Cardiac muscle cell (in vitro differentiated cells and primary cell): Measurements from ENCODE around the gene TNFSF12. TPM values are rescaled to one million over a fixed set of nuclear protein-coding genes. Genes with fewer than 3 reads are reported as not detected.

Experiments used
- DNase-seq, 2 donors: peaks; one replicate each; pipeline versions ENCODE4 v3.0.0 to v3.0.0-alpha.2; 2010 to 2017; ENCODE audit warnings: low read depth in 1 of 2, low spot score in 1 of 2
- H3K27ac ChIP-seq: fragments of 200-600 bp; sonication (generic); 2 replicates; pipeline ENCODE4 v1.5.1; 2016
- H3K27me3 ChIP-seq: fragments of 200-600 bp; sonication (generic); 2 replicates; pipeline ENCODE4 v1.6.0; 2016; ENCODE audit warnings: control low read depth
- H3K36me3 ChIP-seq: fragments of 200-600 bp; sonication (generic); 2 replicates; pipeline ENCODE4 v1.5.1; 2016; ENCODE audit warnings: control low read depth
- H3K4me1 ChIP-seq: fragments of 200-600 bp; sonication (generic); 2 replicates; pipeline ENCODE4 v1.8.1; 2017; ENCODE audit warnings: low read depth, mild to moderate bottlenecking, mixed run types
- H3K4me3 ChIP-seq: fragments of 200-600 bp; sonication (generic); 2 replicates; pipeline ENCODE4 v1.5.1; 2016; ENCODE audit warnings: mild to moderate bottlenecking
- H3K9me3 ChIP-seq: fragments of 200-600 bp; sonication (generic); 2 replicates; pipeline ENCODE4 v1.5.1; 2017; ENCODE audit warnings: low read depth, mild to moderate bottlenecking, control low read depth
- CTCF ChIP-seq: IDR thresholded peaks from 2 replicates; pipeline ENCODE4 v1.5.1; 2012; ENCODE audit warnings: low read depth, mild to moderate bottlenecking, low read length
- polyA plus RNA-seq: library from polyadenylated mRNA; unstranded; fragments of >200 nt; fragmentation: Nextera tagmentation; extraction: Ambion mirVana; gene quantifications from 2 replicates; pipeline ENCODE4 v1.2.1, GENCODE V29; 2016
- total RNA-seq: library from RNA; depleted of rRNA; stranded (reverse); fragments of >200 nt; gene quantifications from 2 replicates; pipeline ENCODE4 v1.2.3, GENCODE V29; 2016

The TNFSF12 gene
- total and polyA plus RNA-seq, 2 experiments from 2014 or later: 3.2 to 11.7 TPM

- Histone ChIP-seq H3K36me3 (peaks cover 79% of the 10 kb centered on the region), H3K27ac (no peak overlapping the region), H3K27me3 (no peaks in the 10 kb centered on the region), H3K9me3 (no peaks in the 10 kb centered on the region), H3K4me1 (no peaks in the 10 kb centered on the region), H3K4me3 (no peak overlapping the region)
- no peak for DNase-seq
- TF ChIP-seq CTCF: no peak
Measured at GRCh38 chr17:7503521-7503920, 45.3 kb upstream of the TNFSF12 start.

GRCh38 chr17:7508145-7508544 lies 40.7 kb upstream of the TNFSF12 start:
- Histone ChIP-seq H3K9me3 (no peaks in the 10 kb centered on the region), H3K4me1 (no peaks in the 10 kb centered on the region), H3K36me3 (peaks cover 68% of the 10 kb centered on the region), H3K4me3 (no peak overlapping the region), H3K27ac (no peak overlapping the region), H3K27me3 (no peaks in the 10 kb centered on the region)
- no peak for DNase-seq
- no peak for TF ChIP-seq CTCF

- no peak for DNase-seq
- H3K4me1 ChIP-seq: no peaks in the 10 kb centered on the region
- peaks cover 68% of the 10 kb centered on the region for H3K36me3 ChIP-seq
- no peak overlapping the region for H3K27ac ChIP-seq
- H3K4me3 ChIP-seq: no peak overlapping the region
- no peaks in the 10 kb centered on the region for H3K27me3 ChIP-seq
- H3K9me3 ChIP-seq: no peaks in the 10 kb centered on the region
- TF ChIP-seq CTCF: no peak
Measured at GRCh38 chr17:7508846-7509245, 40.0 kb upstream of the TNFSF12 start.

- Histone ChIP-seq H3K4me3 (no peak overlapping the region), H3K27ac (no peak overlapping the region), H3K4me1 (no peaks in the 10 kb centered on the region), H3K36me3 (peaks cover 73% of the 10 kb centered on the region), H3K27me3 (no peaks in the 10 kb centered on the region), H3K9me3 (no peaks in the 10 kb centered on the region)
- DNase-seq: no peak
- no peak for TF ChIP-seq CTCF
Measured at GRCh38 chr17:7509937-7510336, 38.9 kb upstream of the TNFSF12 start.

- no peak for DNase-seq
- Histone ChIP-seq H3K36me3 (peaks cover 66% of the 10 kb centered on the region), H3K4me1 (no peaks in the 10 kb centered on the region), H3K4me3 (no peak overlapping the region), H3K27ac (no peak overlapping the region), H3K9me3 (no peaks in the 10 kb centered on the region), H3K27me3 (no peaks in the 10 kb centered on the region)
- no peak for TF ChIP-seq CTCF
Measured at GRCh38 chr17:7511108-7511507, 37.8 kb upstream of the TNFSF12 start.

- Histone ChIP-seq H3K4me3 (no peak overlapping the region), H3K27me3 (no peaks in the 10 kb centered on the region), H3K36me3 (peaks cover 57% of the 10 kb centered on the region), H3K27ac (no peak overlapping the region), H3K4me1 (no peaks in the 10 kb centered on the region), H3K9me3 (no peaks in the 10 kb centered on the region)
- no peak for DNase-seq
- no peak for TF ChIP-seq CTCF
Measured at GRCh38 chr17:7512105-7512504, 36.8 kb upstream of the TNFSF12 start.
